ENCODE measurements around the gene CLUH. TPM values are rescaled to one million over a fixed set of nuclear protein-coding genes. Genes with fewer than 3 reads are reported as not detected.

CLUH gene
- total and polyA plus RNA-seq, 2 experiments from 2014 or later = 58.6 to 93.5 TPM

DNA sequence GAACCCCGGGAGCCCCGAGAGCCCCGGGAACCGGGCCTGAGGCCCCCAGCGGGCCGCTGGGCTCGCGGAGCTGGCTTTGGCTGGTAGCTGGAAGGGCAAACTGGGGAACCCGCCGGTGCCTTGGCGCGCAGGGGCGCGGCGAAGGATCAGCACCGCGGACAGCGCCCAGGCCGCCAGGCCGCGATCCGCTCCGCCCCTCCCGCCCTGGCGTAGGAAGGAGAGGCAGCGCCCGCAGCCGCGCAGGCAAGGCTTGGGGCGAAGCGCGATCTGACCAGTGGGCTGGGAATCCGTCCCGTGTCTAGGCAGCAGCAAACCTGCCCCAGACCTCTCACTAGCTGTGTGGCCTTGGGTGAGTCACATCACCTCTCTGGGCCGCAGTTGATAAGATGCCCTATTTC lies 38.2 kb upstream of the CLUH start:
- TF ChIP-seq, protein P1, sequence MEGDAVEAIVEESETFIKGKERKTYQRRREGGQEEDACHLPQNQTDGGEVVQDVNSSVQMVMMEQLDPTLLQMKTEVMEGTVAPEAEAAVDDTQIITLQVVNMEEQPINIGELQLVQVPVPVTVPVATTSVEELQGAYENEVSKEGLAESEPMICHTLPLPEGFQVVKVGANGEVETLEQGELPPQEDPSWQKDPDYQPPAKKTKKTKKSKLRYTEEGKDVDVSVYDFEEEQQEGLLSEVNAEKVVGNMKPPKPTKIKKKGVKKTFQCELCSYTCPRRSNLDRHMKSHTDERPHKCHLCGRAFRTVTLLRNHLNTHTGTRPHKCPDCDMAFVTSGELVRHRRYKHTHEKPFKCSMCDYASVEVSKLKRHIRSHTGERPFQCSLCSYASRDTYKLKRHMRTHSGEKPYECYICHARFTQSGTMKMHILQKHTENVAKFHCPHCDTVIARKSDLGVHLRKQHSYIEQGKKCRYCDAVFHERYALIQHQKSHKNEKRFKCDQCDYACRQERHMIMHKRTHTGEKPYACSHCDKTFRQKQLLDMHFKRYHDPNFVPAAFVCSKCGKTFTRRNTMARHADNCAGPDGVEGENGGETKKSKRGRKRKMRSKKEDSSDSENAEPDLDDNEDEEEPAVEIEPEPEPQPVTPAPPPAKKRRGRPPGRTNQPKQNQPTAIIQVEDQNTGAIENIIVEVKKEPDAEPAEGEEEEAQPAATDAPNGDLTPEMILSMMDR (IDR thresholded peaks at IDR 0.05; ENCODE audit: low read depth, low read length) = no peak
- no peak overlapping the region for H3K27ac ChIP-seq
- H3K36me3 ChIP-seq = no peaks in the 10 kb centered on the region
- DNase-seq (ENCODE audit: low read depth in 1 of 2, low spot score in 1 of 2) = peak; percentile 81 to 92
- H3K4me1 ChIP-seq (ENCODE audit: low read depth) = no peaks in the 10 kb centered on the region
- peak overlapping the region; percentile 59 for H3K4me3 ChIP-seq
- H3K9me3 ChIP-seq (ENCODE audit: low read depth) = no peaks in the 10 kb centered on the region
- H3K27me3 ChIP-seq = peaks cover 45% of the 10 kb centered on the region

DNA sequence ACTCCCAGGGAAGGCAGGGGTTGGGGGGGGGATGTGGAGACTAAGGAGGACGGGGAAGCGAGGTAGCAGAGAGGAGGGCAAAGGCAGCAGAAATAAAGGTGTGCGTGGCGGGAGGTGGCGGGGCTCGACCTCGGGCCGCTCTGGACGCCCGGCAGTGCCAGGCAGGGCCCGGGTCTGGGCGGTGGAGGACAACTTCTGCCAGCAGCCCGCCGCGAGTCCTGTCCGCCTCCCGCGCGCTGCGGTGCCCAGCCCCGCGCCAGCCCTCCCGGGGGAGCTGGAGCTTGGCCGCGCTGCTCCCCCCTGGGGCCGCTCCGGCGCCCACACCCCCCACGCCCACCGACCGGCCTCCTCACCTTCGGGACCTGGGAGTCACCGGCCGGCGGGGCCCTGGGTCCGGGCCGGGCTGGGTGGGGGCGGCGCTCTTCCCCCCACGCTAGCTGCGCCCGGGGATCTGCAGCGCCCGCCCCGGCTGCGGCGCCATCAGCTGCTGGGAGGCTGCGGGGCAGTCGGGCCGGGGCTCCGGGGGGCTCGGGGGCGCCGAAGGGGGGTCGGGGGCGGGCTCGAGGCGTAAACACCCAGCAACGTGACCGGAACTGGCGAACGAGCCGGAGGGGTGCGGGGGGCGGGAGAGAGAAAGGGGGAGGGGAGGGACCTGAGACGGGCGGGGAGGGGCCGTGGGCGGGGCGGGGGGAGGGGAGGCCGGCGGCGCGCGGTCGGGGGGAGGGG lies 37.7 kb upstream of the CLUH start, which contains the start of gene CCDC92B:
Gene CCDC92B (minus strand): TSS at position 595 of the 726 bp plus-strand sequence. CDS start 14,507 bp downstream, outside the sequence.
- Histone ChIP-seq H3K9me3 (ENCODE audit: low read depth) (no peaks in the 10 kb centered on the region), H3K4me3 (peak within 1 kb of the TSS; percentile 59), H3K27me3 (peaks cover 40% of the 10 kb centered on the region), H3K36me3 (no peaks in the 10 kb centered on the region), H3K27ac (no peak within 1 kb of the TSS), H3K4me1 (ENCODE audit: low read depth) (no peaks in the 10 kb centered on the region)
- peak in 1 of 2 donors; percentile 9 for DNase-seq (ENCODE audit: low read depth in 1 of 2, low spot score in 1 of 2)
- TF ChIP-seq, protein P1 (IDR thresholded peaks at IDR 0.05; ENCODE audit: low read depth, low read length) = no peak

DNA sequence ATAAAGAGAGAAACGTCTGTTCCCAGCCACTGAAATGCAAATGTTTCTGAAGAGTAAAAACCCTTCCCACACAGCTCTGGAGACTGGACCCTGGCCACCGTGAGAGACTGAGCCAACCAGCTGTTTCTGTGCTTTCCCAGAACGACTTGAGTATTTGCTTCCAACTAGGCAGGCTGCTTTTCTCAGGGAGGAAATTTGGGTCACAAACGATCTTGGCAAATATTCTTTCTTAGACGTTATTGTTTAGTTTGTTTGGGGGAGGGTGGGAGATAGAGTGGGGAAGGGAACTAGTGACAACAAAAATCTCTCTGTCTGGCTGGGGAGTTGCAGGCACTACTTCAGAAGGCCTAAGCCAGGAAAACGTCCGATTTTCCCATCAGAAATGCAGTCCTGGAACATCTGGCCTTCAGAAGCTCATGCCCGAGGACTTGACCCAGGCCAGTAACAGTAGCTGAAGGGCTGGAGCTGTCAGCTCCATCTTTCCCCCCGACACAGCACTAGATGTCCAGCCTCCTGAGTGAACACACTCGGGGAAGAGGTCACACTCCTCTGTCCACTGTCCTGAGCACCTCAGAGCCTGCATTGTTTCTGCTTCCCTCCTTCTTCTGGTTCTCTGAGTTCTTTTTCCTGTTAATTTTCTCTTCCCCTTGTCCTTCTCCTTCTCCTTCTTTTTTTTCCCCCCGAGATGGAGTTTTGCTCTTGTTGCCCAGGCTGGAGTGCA lies 33.9 kb upstream of the CLUH start:
- Histone ChIP-seq H3K4me3 (no peak overlapping the region), H3K27me3 (peaks cover 26% of the 10 kb centered on the region), H3K9me3 (ENCODE audit: low read depth) (no peaks in the 10 kb centered on the region), H3K4me1 (ENCODE audit: low read depth) (no peaks in the 10 kb centered on the region), H3K27ac (no peak overlapping the region), H3K36me3 (no peaks in the 10 kb centered on the region)
- TF ChIP-seq, protein P1 (IDR thresholded peaks at IDR 0.05; ENCODE audit: low read depth, low read length) = no peak
- peak in 1 of 2 donors; percentile 21 for DNase-seq (ENCODE audit: low read depth in 1 of 2, low spot score in 1 of 2)

GRCh38 chr17:2737693-2738092 lies 26.1 kb upstream of the CLUH start:
- H3K27ac ChIP-seq = no peak overlapping the region
- no peaks in the 10 kb centered on the region for H3K4me1 ChIP-seq (ENCODE audit: low read depth)
- TF ChIP-seq, protein P1 (IDR thresholded peaks at IDR 0.05; ENCODE audit: low read depth, low read length) = no peak
- H3K36me3 ChIP-seq = no peaks in the 10 kb centered on the region
- H3K4me3 ChIP-seq = no peak overlapping the region
- no peaks in the 10 kb centered on the region for H3K9me3 ChIP-seq (ENCODE audit: low read depth)
- DNase-seq (ENCODE audit: low read depth in 1 of 2, low spot score in 1 of 2) = no peak
- H3K27me3 ChIP-seq = no peaks in the 10 kb centered on the region

DNA sequence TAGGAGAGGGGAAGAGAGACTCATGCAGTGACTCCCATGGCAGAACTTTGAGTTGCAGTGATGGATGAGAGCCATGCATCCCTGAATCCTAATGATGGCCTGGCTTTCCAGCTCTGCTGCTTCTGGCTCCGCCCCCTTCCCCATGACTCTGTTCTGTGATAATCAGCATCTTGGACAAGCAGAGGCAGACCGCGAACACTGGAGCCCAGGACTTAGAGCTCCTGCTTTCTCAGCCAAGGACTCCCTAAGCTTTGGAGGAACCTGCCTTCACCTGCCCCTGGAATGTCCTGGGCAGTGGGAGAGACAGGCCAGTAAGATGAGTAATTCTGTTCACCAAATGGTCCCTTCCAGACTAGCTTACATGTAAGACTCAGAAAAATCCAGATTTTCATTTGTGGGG lies 25.4 kb upstream of the CLUH start:
- H3K27me3 ChIP-seq = no peaks in the 10 kb centered on the region
- H3K9me3 ChIP-seq (ENCODE audit: low read depth) = no peaks in the 10 kb centered on the region
- H3K4me3 ChIP-seq = no peak overlapping the region
- no peak overlapping the region for H3K27ac ChIP-seq
- H3K36me3 ChIP-seq = no peaks in the 10 kb centered on the region
- peak in 1 of 2 donors; percentile 18 for DNase-seq (ENCODE audit: low read depth in 1 of 2, low spot score in 1 of 2)
- H3K4me1 ChIP-seq (ENCODE audit: low read depth) = no peaks in the 10 kb centered on the region
- TF ChIP-seq, protein P1 (IDR thresholded peaks at IDR 0.05; ENCODE audit: low read depth, low read length) = no peak

All from cardiac muscle cell (in vitro differentiated cells and primary cell).